Colonic mucosa (tissue), 4 donors: Measurements from ENCODE around the gene PHETA1. TPM values are rescaled to one million over a fixed set of nuclear protein-coding genes. Genes with fewer than 3 reads are reported as not detected.
"Not testable (repeated sequence)": the region's sequence is repeated elsewhere in the genome, so short reads cannot be mapped to it uniquely, and the experiment has no call there.

ENCODE experiments used
- DNase-seq: peaks from one replicate; pipeline ENCODE4 v3.0.0-alpha.2; 2020
- H3K27ac ChIP-seq: fragments of 200-600 bp; one replicate; pipeline ENCODE4 v1.8.0; 2021
- H3K27me3 ChIP-seq: fragments of 200-600 bp; one replicate; pipeline ENCODE4 v1.8.0; 2021
- H3K36me3 ChIP-seq: fragments of 200-600 bp; one replicate; pipeline ENCODE4 v1.8.0; 2021
- H3K4me1 ChIP-seq: fragments of 200-600 bp; one replicate; pipeline ENCODE4 v1.8.0; 2021; ENCODE audit warnings: mild to moderate bottlenecking
- H3K4me3 ChIP-seq: fragments of 200-600 bp; one replicate; pipeline ENCODE4 v1.8.0; 2021
- H3K9ac ChIP-seq, 2 donors: one replicate each; pipeline ENCODE4 v1.7.0; 2013; ENCODE audit warnings: control low read depth in 2 of 2, low read depth in 2 of 2, low read length in 2 of 2
- H3K9me3 ChIP-seq: fragments of 200-600 bp; one replicate; pipeline ENCODE4 v1.8.0; 2021
- intact Hi-C: fragments of 100-400 bp; cut with DNase I; formaldehyde crosslinking; loops from one replicate; pipeline ENCODE4 v1.14.1; 2022
- total RNA-seq, 2 donors: library from RNA; stranded (reverse); fragmentation: NEBNext Ultra II Directional in 1 of 2; extraction: Animal tissue kit (Norgen Biotek cat#: 25700) in 1 of 2; gene quantifications; one replicate each; pipeline ENCODE4 v1.2.1, GENCODE V29; 2021
- TF ChIP-seq, protein P1 (sequence below): fragments of 200-600 bp; IDR thresholded peaks from one replicate; pipeline ENCODE4 v1.8.0; 2022; ENCODE audit warnings: antibody characterized with exemption, mild to moderate bottlenecking
- donor health status: healthy.
- donor health status: DM: no; HTN: no; CAD: no.
- donor health status: DM: no; HTN: no; CAD: no.

PHETA1 gene
- total RNA-seq, 2 donors from 2014 or later, result 21.8 to 43.6 TPM

DNA sequence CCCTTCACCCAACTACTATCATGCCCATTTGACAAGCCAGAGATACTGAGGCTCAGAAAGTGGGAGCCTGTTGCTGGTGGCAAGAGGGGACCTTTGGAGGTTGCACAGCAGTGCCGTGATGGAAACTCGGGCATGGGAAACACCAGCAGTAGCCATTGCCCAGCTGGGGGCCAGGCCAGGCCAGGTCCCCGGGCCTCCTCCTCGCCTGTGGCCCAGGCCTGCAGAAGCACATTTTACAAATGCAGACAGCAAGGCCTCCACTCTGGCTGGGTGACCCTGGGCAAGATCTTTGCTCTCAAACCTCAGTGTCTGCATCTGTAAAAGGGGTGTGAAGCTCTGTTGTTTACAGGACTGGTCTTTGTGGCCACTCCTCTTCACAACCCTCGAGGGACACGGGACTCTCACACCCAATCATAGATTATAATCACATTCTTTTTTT lies 32.3 kb upstream of the PHETA1 start:
- intact Hi-C loops, result no loop called here
- TF ChIP-seq, protein P1, sequence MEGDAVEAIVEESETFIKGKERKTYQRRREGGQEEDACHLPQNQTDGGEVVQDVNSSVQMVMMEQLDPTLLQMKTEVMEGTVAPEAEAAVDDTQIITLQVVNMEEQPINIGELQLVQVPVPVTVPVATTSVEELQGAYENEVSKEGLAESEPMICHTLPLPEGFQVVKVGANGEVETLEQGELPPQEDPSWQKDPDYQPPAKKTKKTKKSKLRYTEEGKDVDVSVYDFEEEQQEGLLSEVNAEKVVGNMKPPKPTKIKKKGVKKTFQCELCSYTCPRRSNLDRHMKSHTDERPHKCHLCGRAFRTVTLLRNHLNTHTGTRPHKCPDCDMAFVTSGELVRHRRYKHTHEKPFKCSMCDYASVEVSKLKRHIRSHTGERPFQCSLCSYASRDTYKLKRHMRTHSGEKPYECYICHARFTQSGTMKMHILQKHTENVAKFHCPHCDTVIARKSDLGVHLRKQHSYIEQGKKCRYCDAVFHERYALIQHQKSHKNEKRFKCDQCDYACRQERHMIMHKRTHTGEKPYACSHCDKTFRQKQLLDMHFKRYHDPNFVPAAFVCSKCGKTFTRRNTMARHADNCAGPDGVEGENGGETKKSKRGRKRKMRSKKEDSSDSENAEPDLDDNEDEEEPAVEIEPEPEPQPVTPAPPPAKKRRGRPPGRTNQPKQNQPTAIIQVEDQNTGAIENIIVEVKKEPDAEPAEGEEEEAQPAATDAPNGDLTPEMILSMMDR, result no peak

DNA sequence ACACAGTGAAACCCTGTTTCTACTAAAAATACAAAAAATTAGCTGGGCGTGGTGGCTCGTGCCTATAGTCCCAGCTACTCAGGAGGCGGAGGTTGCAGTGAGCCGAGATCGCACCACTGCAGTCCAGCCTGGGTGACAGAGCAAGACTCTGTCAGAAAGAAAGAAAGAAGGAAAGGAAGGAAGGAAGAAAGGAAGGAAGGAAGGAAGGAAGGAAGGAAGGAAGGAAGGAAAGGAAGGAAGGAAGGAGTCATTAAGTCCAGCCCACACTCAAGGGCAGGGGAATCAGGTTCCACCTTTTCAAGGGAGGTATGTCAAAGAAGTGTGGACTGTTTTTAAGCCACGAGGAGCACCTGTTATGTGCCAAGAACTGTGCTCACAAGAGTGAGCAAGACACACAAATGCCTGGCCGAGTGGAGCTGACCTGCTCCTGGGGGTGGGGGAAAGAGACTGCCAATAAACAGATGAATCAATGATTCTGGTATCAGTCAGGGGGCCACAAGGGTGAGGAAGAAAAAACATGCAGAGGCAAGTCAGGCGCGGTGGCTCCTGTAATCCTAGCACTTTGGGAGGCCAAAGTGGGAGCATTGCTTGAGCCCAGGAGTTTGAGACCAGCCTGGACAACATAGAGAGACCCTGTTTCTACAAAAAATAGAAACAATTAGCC lies 31.0 kb upstream of the PHETA1 start:
- H3K4me1 ChIP-seq, H3K27ac ChIP-seq, H3K4me3 ChIP-seq, DNase-seq, H3K9me3 ChIP-seq, H3K36me3 ChIP-seq, H3K9ac ChIP-seq, H3K27me3 ChIP-seq: not testable (repeated sequence)
- intact Hi-C loops, result loop anchor here (1.0 kb wide), 1 partner anchor 51 kb away; no protein-coding TSS in a partner anchor

More for the DNA sequence above, 32.3 kb upstream of the PHETA1 start:
- H3K27me3 ChIP-seq, result no peaks in the 10 kb centered on the region
- no peak overlapping the region for H3K4me3 ChIP-seq
- H3K4me1 ChIP-seq, result no peaks in the 10 kb centered on the region
- no peaks in the 10 kb centered on the region for H3K36me3 ChIP-seq
- no peak overlapping the region for H3K27ac ChIP-seq
- no peak overlapping the region for H3K9ac ChIP-seq
- H3K9me3 ChIP-seq, result no peaks in the 10 kb centered on the region
- no peak for DNase-seq

DNA sequence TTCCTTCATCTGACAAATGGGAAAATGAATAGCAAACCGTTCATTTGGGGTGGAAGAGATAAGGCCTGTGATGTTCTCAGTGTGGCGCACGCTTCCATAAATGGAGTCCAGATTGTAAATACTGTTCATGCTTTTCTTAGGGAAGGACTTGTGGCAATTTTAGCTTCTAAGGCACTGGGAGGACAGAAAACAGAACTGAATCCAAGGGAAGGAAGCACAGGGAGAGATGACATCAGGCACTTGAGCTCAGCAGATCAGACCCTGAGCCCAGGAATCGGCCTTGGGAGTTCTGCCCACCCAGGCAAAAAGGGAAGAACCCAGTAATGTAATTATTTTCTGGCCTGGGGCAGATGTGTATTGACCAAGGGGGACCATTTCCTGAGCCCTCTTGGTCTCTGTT lies 29.6 kb upstream of the PHETA1 start:
- TF ChIP-seq, protein P1, result no peak
- Histone ChIP-seq H3K4me1 (no peaks in the 10 kb centered on the region), H3K4me3 (no peak overlapping the region), H3K9me3 (no peaks in the 10 kb centered on the region), H3K9ac (no peak overlapping the region), H3K36me3 (no peaks in the 10 kb centered on the region), H3K27ac (no peak overlapping the region), H3K27me3 (no peaks in the 10 kb centered on the region)
- intact Hi-C loops, result no loop called here
- DNase-seq, result no peak

DNA sequence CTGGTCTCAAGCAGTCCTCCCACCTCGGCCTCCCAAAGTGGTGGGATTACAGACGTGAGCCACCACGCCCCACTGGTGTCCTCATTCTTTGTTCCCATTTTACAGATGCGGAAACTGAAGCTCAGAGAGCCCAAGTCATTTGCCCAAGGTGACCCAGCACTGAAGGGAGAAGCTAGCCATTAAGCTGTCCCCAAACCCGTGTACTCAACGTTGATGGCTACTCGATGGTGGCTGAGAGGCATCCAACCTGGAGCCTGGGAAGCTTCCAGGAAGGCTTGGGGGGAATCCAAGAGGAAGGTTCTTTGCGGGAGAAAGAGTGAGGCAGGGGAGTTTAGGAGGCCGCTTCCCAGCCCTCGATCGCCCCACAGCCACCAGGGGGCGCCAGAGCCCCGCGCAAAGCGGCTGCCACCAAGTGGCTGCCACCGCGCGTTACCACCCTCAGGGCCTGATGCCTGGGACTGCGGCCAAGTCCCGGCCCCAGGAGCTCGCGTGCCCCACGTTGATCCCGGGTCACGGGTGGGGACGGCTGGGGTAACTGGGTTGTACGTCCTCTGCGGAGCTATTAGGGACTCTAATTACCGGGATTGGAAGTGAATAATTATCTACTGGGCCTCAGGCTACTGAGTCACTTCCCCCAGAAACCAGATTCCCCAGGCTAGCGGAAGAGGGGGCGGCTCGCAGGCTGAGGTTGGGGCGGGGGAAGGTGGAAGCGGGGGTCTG lies 28.0 kb upstream of the PHETA1 start:
- Histone ChIP-seq H3K9ac (peak overlapping the region in 1 of 2 donors; percentile 2), H3K4me1 (no peaks in the 10 kb centered on the region), H3K36me3 (no peaks in the 10 kb centered on the region), H3K4me3 (no peak overlapping the region), H3K27ac (no peak overlapping the region), H3K9me3 (no peaks in the 10 kb centered on the region), H3K27me3 (no peaks in the 10 kb centered on the region)
- DNase-seq, result peak; percentile 87
- TF ChIP-seq, protein P1, result peak; percentile 95
- intact Hi-C loops, result loop anchor here (2.0 kb wide), 1 partner anchor 132 kb away; no protein-coding TSS in a partner anchor

DNA sequence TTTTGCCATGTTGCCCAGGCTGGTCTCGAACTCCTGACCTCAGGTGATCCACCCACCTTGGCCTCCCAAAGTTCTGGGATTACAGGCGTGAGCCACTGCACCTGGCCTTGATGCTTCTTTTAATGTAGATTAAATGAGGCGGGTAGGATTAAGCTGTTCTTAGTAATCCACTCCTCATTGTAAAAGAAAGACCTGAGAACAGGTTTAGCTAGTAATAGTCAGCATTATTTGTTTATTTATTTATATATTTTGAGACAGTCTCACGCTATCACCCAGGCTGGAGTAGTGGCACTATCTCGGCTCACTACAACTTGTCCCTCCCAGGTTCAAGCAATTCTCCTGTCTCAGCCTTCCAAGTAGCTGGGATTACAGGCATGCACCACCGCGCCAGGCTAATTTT lies 27.4 kb upstream of the PHETA1 start:
- not testable (repeated sequence) for H3K9ac ChIP-seq, H3K27ac ChIP-seq
- intact Hi-C loops, result loop anchor here (2.0 kb wide), 1 partner anchor 133 kb away; no protein-coding TSS in a partner anchor

DNA sequence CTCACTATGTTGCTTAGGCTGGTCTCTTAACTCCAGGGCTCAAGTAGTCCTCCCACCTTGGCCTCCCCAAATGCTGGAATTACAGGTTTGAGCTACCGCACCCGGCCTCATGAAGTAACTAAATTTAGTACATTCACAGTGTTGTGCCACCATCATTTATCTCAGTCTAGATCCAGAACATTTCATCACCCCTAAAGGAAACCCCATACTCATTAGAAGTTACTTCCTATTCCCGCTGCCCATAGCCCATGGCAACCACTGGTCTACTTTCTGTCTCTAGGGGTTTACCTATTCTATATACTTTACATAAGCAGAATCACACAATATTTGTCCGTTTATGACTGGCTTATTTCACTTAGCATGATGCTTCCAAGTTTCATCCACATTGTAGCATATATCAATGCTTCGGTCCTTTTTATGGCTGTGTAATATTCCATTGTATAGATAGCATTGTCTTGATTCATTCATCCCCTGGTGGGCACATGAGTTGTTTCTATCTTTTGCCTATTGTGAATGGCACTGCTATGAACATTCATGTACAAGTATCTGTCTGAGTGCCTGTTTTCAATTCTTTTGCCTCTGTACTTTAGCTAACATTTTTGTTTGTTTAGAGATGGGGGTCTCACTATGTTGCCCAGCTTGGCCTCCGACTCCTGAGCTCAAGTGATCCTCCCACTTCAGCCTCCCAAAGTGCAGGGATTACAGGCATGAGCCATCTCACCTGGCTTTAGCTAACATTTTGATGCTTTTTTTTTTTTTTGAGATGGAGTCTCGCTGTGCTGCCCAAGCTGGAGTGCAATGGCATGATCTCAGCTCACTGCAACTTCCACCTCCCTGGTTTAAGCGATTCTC lies 26.7 kb upstream of the PHETA1 start:
- Histone ChIP-seq H3K9me3 (no peaks in the 10 kb centered on the region), H3K4me1 (no peaks in the 10 kb centered on the region), H3K36me3 (no peaks in the 10 kb centered on the region), H3K9ac (no peak overlapping the region), H3K4me3 (no peak overlapping the region), H3K27me3 (no peaks in the 10 kb centered on the region), H3K27ac (no peak overlapping the region)
- DNase-seq, result no peak
- TF ChIP-seq, protein P1, result no peak
- intact Hi-C loops, result loop anchor here (2.0 kb wide), 1 partner anchor 133 kb away; no protein-coding TSS in a partner anchor

More for the DNA sequence above, 27.4 kb upstream of the PHETA1 start:
- H3K4me3 ChIP-seq, DNase-seq, H3K9me3 ChIP-seq, H3K27me3 ChIP-seq, H3K4me1 ChIP-seq, H3K36me3 ChIP-seq: not testable (repeated sequence)
